ENCODE results near the gene XPNPEP1. TPM values are rescaled to one million over a fixed set of nuclear protein-coding genes. Genes with fewer than 3 reads are reported as not detected.

XPNPEP1 gene
- total RNA-seq, 1 experiment from 2014 or later, result 71.3 TPM

GRCh38 chr10:109861081-109861480, 62.2 kb downstream of the XPNPEP1 start:
- no peak overlapping the region for H3K27ac Mint-ChIP-seq
- no peak for TF ChIP-seq CTCF (conservative IDR thresholded peaks at IDR 0.05)

More at GRCh38 chr10:109861081-109861480, 62.2 kb downstream of the XPNPEP1 start:
- no peaks in the 10 kb centered on the region for H3K79me1 ChIP-seq (ENCODE audit: insufficient read depth, low read depth, low read length, poor library complexity, severe bottlenecking)
- H3K56ac ChIP-seq (ENCODE audit: insufficient read length, low read depth, low read length), result no peak overlapping the region
- H2AFZ ChIP-seq (ENCODE audit: low read length), result no peak overlapping the region
- no peak overlapping the region for H2BK20ac ChIP-seq (ENCODE audit: low read depth, low read length, poor library complexity, severe bottlenecking)
- H2BK12ac ChIP-seq (ENCODE audit: insufficient read length, low read depth, low read length), result no peak overlapping the region
- H2AK5ac ChIP-seq (ENCODE audit: insufficient read length, low read length), result no peak overlapping the region
- no peak overlapping the region for H3K9ac ChIP-seq (ENCODE audit: extremely low read depth, insufficient read length, low read length)
- no peak overlapping the region for H3T11ph ChIP-seq (ENCODE audit: low read length)
- H4K91ac ChIP-seq (ENCODE audit: insufficient read length, low read depth, low read length), result no peak overlapping the region
- H2BK15ac ChIP-seq (ENCODE audit: low read depth, low read length), result no peak overlapping the region
- Mint-ChIP-seq H3K27me3 (ENCODE audit: low read depth) (peaks cover 2% of the 10 kb centered on the region; the same call in 1 of the 2 replicates), H3K4me1 (peaks cover 21 to 25% of the 10 kb centered on the region in 2 experiments), H3K4me3 (no peak overlapping the region), H3K36me3 (ENCODE audit: insufficient read depth in 1 of 3, low read depth in 3 of 3) (peaks cover 20 to 31% (median 21%) of the 10 kb centered on the region in 3 experiments), H3K9me3 (no peaks in the 10 kb centered on the region)
- WGBS (ENCODE audit: extremely low coverage, insufficient read length, low lambda C conversion rate), result no CpG with 5 or more reads among the region's 4 CpGs
- H3K9me3 ChIP-seq (ENCODE audit: control insufficient read depth, low read depth, low read length), result no peaks in the 10 kb centered on the region
- no peak overlapping the region for H2BK5ac ChIP-seq (ENCODE audit: insufficient read length, low read length)
- H3K14ac ChIP-seq (ENCODE audit: insufficient read depth, low read length), result no peak overlapping the region
- 0 out of 2 replicates have a peak, but pooled peaks cover 3% of the 10 kb centered on the region for H3K4me1 ChIP-seq (ENCODE audit: insufficient read depth, low read length)
- no peaks in the 10 kb centered on the region for H3K79me2 ChIP-seq (ENCODE audit: insufficient read depth, low read length)
- H2BK120ac ChIP-seq (ENCODE audit: low read depth, low read length, poor library complexity, severe bottlenecking), result no peak overlapping the region
- DNase-seq, result no peak
- H4K5ac ChIP-seq (ENCODE audit: insufficient read length, low read depth, low read length), result no peak overlapping the region
- no peak overlapping the region for H3K23ac ChIP-seq (ENCODE audit: insufficient read length, low read depth, low read length)
- no peak overlapping the region for H3K4me2 ChIP-seq (ENCODE audit: insufficient read depth, insufficient read length, low read length)
- no peak overlapping the region for H3K27ac ChIP-seq (ENCODE audit: insufficient read length, low read depth, low read length)
- no peak overlapping the region for H4K8ac ChIP-seq (replicated peaks; ENCODE audit: insufficient read length, low read depth, low read length)
- H3K4ac ChIP-seq (ENCODE audit: low read depth, low read length), result no peak overlapping the region
- no peaks in the 10 kb centered on the region for H4K20me1 ChIP-seq (ENCODE audit: control insufficient read depth, insufficient read depth, insufficient read length)
- no peak overlapping the region for H3K18ac ChIP-seq (ENCODE audit: insufficient read length, low read depth, low read length)
- no peaks in the 10 kb centered on the region for H3K27me3 ChIP-seq (ENCODE audit: insufficient read depth, low read length)
- H3K23me2 ChIP-seq (ENCODE audit: insufficient read length, low read depth, low read length, poor library complexity, severe bottlenecking), result no peaks in the 10 kb centered on the region

All from H9 (cell line).